WTC11 (cell line): ENCODE results near the gene DUSP1. TPM values are rescaled to one million over a fixed set of nuclear protein-coding genes. Genes with fewer than 3 reads are reported as not detected.

Source experiments
- ATAC-seq: fragments of 200-7000 bp; cut with Tn5 transposase; 2 replicates; pipeline ENCODE4 v1.10.0; 2021; ENCODE audit warnings: mild to moderate bottlenecking, moderate library complexity
- CTCF ChIA-PET: fragments of 300-600 bp; sonication (Branson Sonifier 250); formaldehyde crosslinking; loops from one replicate; lab custom pipeline; 2021; ENCODE audit warnings: antibody characterized with exemption; lab: Charles Lee
- POLR2A ChIA-PET: fragments of 350-600 bp; sonication (Branson Sonifier 250); formaldehyde crosslinking; loops from one replicate; lab custom pipeline; 2021; ENCODE audit warnings: antibody characterized with exemption; lab: Charles Lee
- DNase-seq: peaks from one replicate; pipeline ENCODE4 v3.0.0; 2021; ENCODE audit warnings: low spot score
- H3K27ac Mint-ChIP-seq: 2 replicates; pipeline ENCODE4 v1.8.0; 2021; ENCODE audit warnings: mixed read lengths
- H3K27me3 Mint-ChIP-seq: 2 replicates; pipeline ENCODE4 v1.8.0; 2021; ENCODE audit warnings: low read depth, mild to moderate bottlenecking, moderate library complexity, mixed read lengths
- H3K36me3 Mint-ChIP-seq: 2 replicates; pipeline ENCODE4 v1.8.0; 2021; ENCODE audit warnings: mixed read lengths
- H3K4me1 Mint-ChIP-seq: 2 replicates; pipeline ENCODE4 v1.8.0; 2022; ENCODE audit warnings: mixed read lengths
- H3K4me3 Mint-ChIP-seq: 2 replicates; pipeline ENCODE4 v1.8.0; 2021; ENCODE audit warnings: mild to moderate bottlenecking, moderate library complexity, mixed read lengths
- H3K9me3 Mint-ChIP-seq: 2 replicates; pipeline ENCODE4 v1.8.0; 2021; ENCODE audit warnings: mixed read lengths
- ATF3 ChIP-seq: sonication (generic); formaldehyde crosslinking; conservative IDR thresholded peaks from 2 replicates; pipeline ENCODE4 v1.8.1; 2022; ENCODE audit warnings: mild to moderate bottlenecking, missing genetic modification reagents
- CREB1 ChIP-seq: sonication (generic); formaldehyde crosslinking; IDR thresholded peaks from 2 replicates; pipeline ENCODE4 v1.8.0; 2023; ENCODE audit warnings: mild to moderate bottlenecking, missing genetic modification reagents
- CREM ChIP-seq: sonication (generic); formaldehyde crosslinking; IDR thresholded peaks from 2 replicates; pipeline ENCODE4 v1.8.1; 2022; ENCODE audit warnings: mild to moderate bottlenecking, missing genetic modification reagents, moderate library complexity
- E2F4 ChIP-seq: sonication (generic); formaldehyde crosslinking; IDR thresholded peaks from 2 replicates; pipeline ENCODE4 v1.8.1; 2022; ENCODE audit warnings: low read depth, mild to moderate bottlenecking, moderate library complexity, missing genetic modification reagents, borderline replicate concordance
- E2F5 ChIP-seq: sonication (generic); formaldehyde crosslinking; IDR thresholded peaks from 2 replicates; pipeline ENCODE4 v1.8.1; 2022; ENCODE audit warnings: mild to moderate bottlenecking, moderate library complexity, missing genetic modification reagents
- FOXK1 ChIP-seq: sonication (generic); formaldehyde crosslinking; IDR thresholded peaks from 2 replicates; pipeline ENCODE4 v1.8.0; 2022; ENCODE audit warnings: mild to moderate bottlenecking, moderate library complexity, missing genetic modification reagents
- GABPB1 ChIP-seq: sonication (generic); formaldehyde crosslinking; IDR thresholded peaks from 2 replicates; pipeline ENCODE4 v1.8.1; 2023; ENCODE audit warnings: mild to moderate bottlenecking, missing genetic modification reagents
- HMGXB4 ChIP-seq: sonication (generic); formaldehyde crosslinking; IDR thresholded peaks from 2 replicates; pipeline ENCODE4 v1.8.1; 2023; ENCODE audit warnings: mild to moderate bottlenecking, moderate library complexity, missing genetic modification reagents
- KAT7 ChIP-seq: sonication (generic); formaldehyde crosslinking; IDR thresholded peaks from 2 replicates; pipeline ENCODE4 v1.8.1; 2023; ENCODE audit warnings: missing genetic modification reagents, mild to moderate bottlenecking, borderline replicate concordance
- NFE2L1 ChIP-seq: sonication (generic); formaldehyde crosslinking; IDR thresholded peaks from 2 replicates; pipeline ENCODE4 v1.8.1; 2023; ENCODE audit warnings: missing genetic modification reagents
- OVOL2 ChIP-seq: fragments of 250-450 bp; sonication (Bioruptor Pico); IDR thresholded peaks from 2 replicates; pipeline ENCODE4 v1.9.0; 2021; ENCODE audit warnings: mild to moderate bottlenecking, borderline replicate concordance
- PRDM15 ChIP-seq: sonication (generic); formaldehyde crosslinking; IDR thresholded peaks from 2 replicates; pipeline ENCODE4 v1.8.0; 2022; ENCODE audit warnings: missing genetic modification reagents
- RORB ChIP-seq: fragments of 250-450 bp; sonication (Bioruptor Pico); IDR thresholded peaks from 2 replicates; pipeline ENCODE4 v1.9.0; 2021; ENCODE audit warnings: mild to moderate bottlenecking
- SP1 ChIP-seq: sonication (generic); formaldehyde crosslinking; conservative IDR thresholded peaks from 2 replicates; pipeline ENCODE4 v1.8.1; 2022; ENCODE audit warnings: missing genetic modification reagents
- STAT6 ChIP-seq: sonication (generic); formaldehyde crosslinking; conservative IDR thresholded peaks from 2 replicates; pipeline ENCODE4 v1.8.1; 2023; ENCODE audit warnings: mild to moderate bottlenecking, low read depth, missing genetic modification reagents, moderate library complexity
- TEAD1 ChIP-seq: sonication (generic); formaldehyde crosslinking; IDR thresholded peaks from 2 replicates; pipeline ENCODE4 v1.8.0; 2022; ENCODE audit warnings: mild to moderate bottlenecking, missing genetic modification reagents
- ZNF281 ChIP-seq: sonication (generic); formaldehyde crosslinking; IDR thresholded peaks from 2 replicates; pipeline ENCODE4 v1.8.0; 2023; ENCODE audit warnings: mild to moderate bottlenecking, missing genetic modification reagents
- ZNF423 ChIP-seq: fragments of 250-450 bp; sonication (Bioruptor Pico); IDR thresholded peaks from 2 replicates; pipeline ENCODE4 v2.1.2; 2022; ENCODE audit warnings: mild to moderate bottlenecking, moderate library complexity
- total RNA-seq: library from RNA; stranded (reverse); gene quantifications from 3 replicates; pipeline ENCODE4 v1.2.3, GENCODE V29; 2021

Gene DUSP1
- total RNA-seq, 1 experiment from 2014 or later: 9.5 TPM

GRCh38 chr5:172764861-172765765, 5.9 kb downstream of the DUSP1 start:
- Mint-ChIP-seq H3K36me3 (peaks cover 13% of the 10 kb centered on the region), H3K27me3 (peaks cover 8% of the 10 kb centered on the region), H3K9me3 (no peaks in the 10 kb centered on the region), H3K4me1 (peaks cover 30% of the 10 kb centered on the region), H3K27ac (peak overlapping the region; percentile 98), H3K4me3 (peak overlapping the region; percentile 79)
- ATAC-seq: peak; percentile 90
- DNase-seq: peak; percentile 92
- ChIA-PET CTCF (interaction anchor here (0.6 to 1.7 kb wide), 6 partner anchors 48 to 661 kb away, joined by 3 to 10 read pairs (median 6); no protein-coding TSS in a partner anchor), POLR2A (interaction anchor here (0.7 to 1.2 kb wide), 4 partner anchors 12 to 550 kb away, joined by 3 read pairs; partner anchors contain the start of gene RPL26L1)
- peak; percentile 33; the same call in 1 of the 2 replicates for TF ChIP-seq ZNF281 (CRISPR knock-in tag)
- peak; percentile 53; the same call in 1 of the 2 replicates for TF ChIP-seq SP1 (CRISPR knock-in tag)
- TF ChIP-seq CREM (CRISPR knock-in tag): peak; percentile 50; the same call in 1 of the 2 replicates
- no peak for TF ChIP-seq CREB1
- 0 out of 2 replicates have a peak, but pooled peaks have one; percentile 29 for TF ChIP-seq E2F5 (CRISPR knock-in tag)
- no peak for TF ChIP-seq KAT7 (CRISPR knock-in tag)
- no peak for TF ChIP-seq PRDM15 (CRISPR knock-in tag)
- 0 out of 2 replicates have a peak, but pooled peaks have one; percentile 27 for TF ChIP-seq GABPB1
- TF ChIP-seq FOXK1 (CRISPR knock-in tag): peak; percentile 56; the same call in 1 of the 2 replicates
- TF ChIP-seq ZNF423 (CRISPR knock-in tag): peak; percentile 27; the same call in 1 of the 2 replicates

GRCh38 chr5:172763120-172763464, 7.9 kb downstream of the DUSP1 start:
- ChIA-PET CTCF (no interaction called here), POLR2A (no interaction called here)
- H3K4me3 Mint-ChIP-seq: no peak overlapping the region
- peaks cover 10% of the 10 kb centered on the region for H3K27me3 Mint-ChIP-seq
- no peaks in the 10 kb centered on the region for H3K36me3 Mint-ChIP-seq
- H3K4me1 Mint-ChIP-seq: peaks cover 21% of the 10 kb centered on the region
- no peak for ATAC-seq
- no peak overlapping the region for H3K27ac Mint-ChIP-seq
- DNase-seq: no peak
- H3K9me3 Mint-ChIP-seq: no peaks in the 10 kb centered on the region
- TF ChIP-seq TEAD1 (CRISPR knock-in tag): no peak
- no peak for TF ChIP-seq ATF3
- no peak for TF ChIP-seq OVOL2
- no peak for TF ChIP-seq STAT6 (CRISPR knock-in tag)
- TF ChIP-seq RORB: no peak
- no peak for TF ChIP-seq E2F4 (CRISPR knock-in tag)
- TF ChIP-seq CREM (CRISPR knock-in tag): no peak
- no peak for TF ChIP-seq NFE2L1 (CRISPR knock-in tag)
- no peak for TF ChIP-seq HMGXB4 (CRISPR knock-in tag)
